Natural killer cell (primary cell): Measurements from ENCODE around the gene CACNA1D. TPM values are rescaled to one million over a fixed set of nuclear protein-coding genes. Genes with fewer than 3 reads are reported as not detected.

Experiments used
- ATAC-seq, 3 donors: fragments of 150-1000 bp in 2 of 3; fragments of 200-7000 bp in 1 of 3; cut with Tn5 transposase; 1 replicate in 1 of 3; 2 replicates in 2 of 3; pipeline ENCODE4 v1.10.0; 2021; ENCODE audit warnings: mild to moderate bottlenecking in 2 of 3, moderate library complexity in 2 of 3
- DNase-seq, 2 donors: peaks; one replicate each; pipeline versions ENCODE4 v3.0.0 to v3.0.0-alpha.2; 2013 to 2021; ENCODE audit warnings: mixed read lengths in 1 of 2
- H3K27ac ChIP-seq: one replicate; pipeline ENCODE4 v1.5.1; 2013; ENCODE audit warnings: mild to moderate bottlenecking, low read length
- H3K27me3 ChIP-seq: one replicate; pipeline ENCODE4 v1.6.1; 2013; ENCODE audit warnings: low read length; ENCODE audit not compliant: control insufficient read depth, insufficient read depth
- H3K36me3 ChIP-seq: one replicate; pipeline ENCODE4 v1.6.1; 2013; ENCODE audit warnings: low read length; ENCODE audit not compliant: control insufficient read depth, insufficient read depth
- H3K4me1 ChIP-seq: one replicate; pipeline ENCODE4 v1.6.1; 2013; ENCODE audit warnings: low read length; ENCODE audit not compliant: control insufficient read depth, insufficient read depth
- H3K4me3 ChIP-seq: one replicate; pipeline ENCODE4 v1.5.1; 2013; ENCODE audit warnings: low read length
- H3K9me3 ChIP-seq: one replicate; pipeline ENCODE4 v1.6.1; 2013; ENCODE audit warnings: low read length; ENCODE audit not compliant: control insufficient read depth, insufficient read depth
- H3K27ac Mint-ChIP-seq, 2 donors: one replicate each; pipeline ENCODE4 v1.8.0; 2022; ENCODE audit warnings: mild to moderate bottlenecking in 2 of 2, mixed read lengths in 2 of 2, moderate library complexity in 1 of 2
- H3K27me3 Mint-ChIP-seq, 2 donors: one replicate each; pipeline ENCODE4 v1.8.0; 2022; ENCODE audit warnings: low read depth in 2 of 2, mixed read lengths in 2 of 2
- H3K36me3 Mint-ChIP-seq: one replicate; pipeline ENCODE4 v1.8.0; 2022; ENCODE audit warnings: mixed read lengths
- H3K4me1 Mint-ChIP-seq, 2 donors: one replicate each; pipeline ENCODE4 v1.8.0; 2022; ENCODE audit warnings: mixed read lengths in 2 of 2
- H3K4me3 Mint-ChIP-seq: one replicate; pipeline ENCODE4 v1.8.0; 2022; ENCODE audit warnings: mild to moderate bottlenecking, moderate library complexity, mixed read lengths
- H3K9me3 Mint-ChIP-seq, 2 donors: one replicate each; pipeline ENCODE4 v1.8.0; 2022; ENCODE audit warnings: mixed read lengths in 2 of 2
- CTCF ChIP-seq: fragments of 200-600 bp; IDR thresholded peaks from one replicate; pipeline ENCODE4 v1.8.0; 2022; ENCODE audit warnings: antibody characterized with exemption
- WGBS: methylation state at CpG from one replicate; pipeline ENCODE4 v1.1.7; 2013; ENCODE audit warnings: missing lambda C conversion rate; ENCODE audit not compliant: insufficient coverage; 5-methylcytosine and 5-hydroxymethylcytosine counted together
- intact Hi-C: fragments of 100-400 bp; cut with micrococcal nuclease; formaldehyde crosslinking; loops from one replicate; pipeline ENCODE4 v1.14.2; 2022
- total RNA-seq, 4 donors: library from RNA; stranded (reverse); fragments of 120-200 nt in 1 of 4; gene quantifications; one replicate each; pipeline versions ENCODE4 v1.2.3 to v1.2.4, GENCODE V29; 2013 to 2022

The CACNA1D gene
- total RNA-seq, 3 donors from 2014 or later (not counting 1 experiment from before 2014, with no cell fraction given) = 0.54 to 10.1 TPM; not detected in 1

- no peak overlapping the region for H3K4me3 Mint-ChIP-seq
- H3K4me3 ChIP-seq = no peak overlapping the region
- H3K36me3 ChIP-seq = no peaks in the 10 kb centered on the region
- H3K36me3 Mint-ChIP-seq = no peaks in the 10 kb centered on the region
- H3K4me1 Mint-ChIP-seq = no peaks in the 10 kb centered on the region
- intact Hi-C loops = no loop called here
- no peaks in the 10 kb centered on the region for H3K27me3 ChIP-seq
- H3K27me3 Mint-ChIP-seq = peaks cover 18 to 33% of the 10 kb centered on the region in 2 donors
- no peaks in the 10 kb centered on the region for H3K9me3 ChIP-seq
- no peak for TF ChIP-seq CTCF
- H3K9me3 Mint-ChIP-seq = no peaks in the 10 kb centered on the region
- no peak for DNase-seq
- H3K27ac Mint-ChIP-seq = no peak overlapping the region
- H3K27ac ChIP-seq = no peak overlapping the region
- no peaks in the 10 kb centered on the region for H3K4me1 ChIP-seq
- ATAC-seq = no peak
- WGBS = 31% methylated on average over 3 of the region's 3 CpGs
These were observed 8.6 kb upstream of the CACNA1D start for GRCh38 chr3:53485675-53486403.

- no peaks in the 10 kb centered on the region for H3K36me3 ChIP-seq
- no peak overlapping the region for H3K27ac ChIP-seq
- no peaks in the 10 kb centered on the region for H3K9me3 ChIP-seq
- 97% methylated on average over 5 of the region's 6 CpGs for WGBS
- peaks cover 3% of the 10 kb centered on the region for H3K27me3 ChIP-seq
- TF ChIP-seq CTCF = no peak
- H3K4me3 ChIP-seq = no peak overlapping the region
- no peak for DNase-seq
- no peaks in the 10 kb centered on the region for H3K36me3 Mint-ChIP-seq
- peaks cover 22 to 34% of the 10 kb centered on the region in 2 donors for H3K27me3 Mint-ChIP-seq
- H3K27ac Mint-ChIP-seq = no peak overlapping the region
- intact Hi-C loops = no loop called here
- no peak overlapping the region for H3K4me3 Mint-ChIP-seq
- no peaks in the 10 kb centered on the region for H3K4me1 Mint-ChIP-seq
- ATAC-seq = no peak
- H3K4me1 ChIP-seq = no peaks in the 10 kb centered on the region
- no peaks in the 10 kb centered on the region for H3K9me3 Mint-ChIP-seq
These were observed 7.3 kb upstream of the CACNA1D start for GRCh38 chr3:53486961-53487654.

- intact Hi-C loops = no loop called here
- 100% methylated on average over 2 of the region's 2 CpGs for WGBS
- DNase-seq = no peak
These were observed 5.0 kb upstream of the CACNA1D start for GRCh38 chr3:53489386-53489785.

More at GRCh38 chr3:53489386-53489785, 5.0 kb upstream of the CACNA1D start:
- Histone ChIP-seq H3K4me3 (no peak overlapping the region), H3K4me1 (no peaks in the 10 kb centered on the region), H3K27me3 (peaks cover 7% of the 10 kb centered on the region), H3K27ac (no peak overlapping the region), H3K36me3 (no peaks in the 10 kb centered on the region), H3K9me3 (no peaks in the 10 kb centered on the region)
- Mint-ChIP-seq H3K4me1 (no peaks in the 10 kb centered on the region), H3K36me3 (no peaks in the 10 kb centered on the region), H3K9me3 (no peaks in the 10 kb centered on the region), H3K27me3 (peaks cover 29 to 37% of the 10 kb centered on the region in 2 donors), H3K4me3 (no peak overlapping the region), H3K27ac (no peak overlapping the region)
- ATAC-seq = no peak
- no peak for TF ChIP-seq CTCF
